ENCODE measurements around the gene ELN.

- TF ChIP-seq GATA2 (IDR thresholded peaks at IDR 0.05; ENCODE audit: low read depth, low read length): no peak
- no peak for TF ChIP-seq GATA3 (IDR thresholded peaks at IDR 0.05; ENCODE audit: low read depth, low read length)
Measured at GRCh38 chr7:74069790-74070618, 42.0 kb downstream of the ELN start.
